Dorsolateral prefrontal cortex (tissue), 118 donors: ENCODE results near the gene SOX30. TPM values are rescaled to one million over a fixed set of nuclear protein-coding genes. Genes with fewer than 3 reads are reported as not detected.

ENCODE experiments used
- total RNA-seq, 120 experiments: library from RNA; stranded (reverse); gene quantifications; one replicate each; pipeline versions ENCODE4 v1.2.3 to v1.2.4, GENCODE V29; 2022

The SOX30 gene
- total RNA-seq, 120 experiments from 2014 or later = 0.12 to 1.1 (median 0.32) TPM; not detected in 77

Other genes with a start within 250 kb of the SOX30 start
- gene NIPAL4, start 192.2 kb downstream of the SOX30 start, total RNA-seq = 10 to 100 TPM in 26 of 120 experiments, 1 to 10 TPM in 91, under 1 TPM in 3; 0.45 to 25.9 (median 6.0) TPM
- 10 to 100 TPM in 82 of 120 experiments, 1 to 10 TPM in 38; 6.7 to 17.9 (median 11.0) TPM for gene ADAM19, start 76.7 kb downstream of the SOX30 start, total RNA-seq
- gene C5orf52, start 19.1 kb upstream of the SOX30 start, total RNA-seq = under 1 TPM in 2 of 120 experiments, not detected in 118; 0.78 to 0.81 TPM
- 1 to 10 TPM; 2.4 to 8.6 (median 5.0) TPM for gene THG1L, start 79.0 kb upstream of the SOX30 start, total RNA-seq
- gene LSM11, start 91.3 kb upstream of the SOX30 start, total RNA-seq = 10 to 100 TPM in 115 of 120 experiments, 1 to 10 TPM in 5; 6.5 to 28.4 (median 16.7) TPM
- 10 to 100 TPM; 30.7 to 54.6 (median 40.7) TPM for gene CLINT1, start 206.7 kb upstream of the SOX30 start, total RNA-seq